Glomerular endothelial cell (primary cell): ENCODE results near the gene KRT6A. TPM values are rescaled to one million over a fixed set of nuclear protein-coding genes. Genes with fewer than 3 reads are reported as not detected.
"Not testable (repeated sequence)": the region's sequence is repeated elsewhere in the genome, so short reads cannot be mapped to it uniquely, and the experiment has no call there.

Source experiments
- DNase-seq: peaks from one replicate; pipeline ENCODE4 v3.0.0-alpha.2; 2011; ENCODE audit warnings: low read depth, low spot score; ENCODE audit errors: extremely low read depth
- total RNA-seq: library from RNA; depleted of rRNA; stranded (reverse); fragments of >200 nt; gene quantifications from 2 replicates; pipeline ENCODE4 v1.2.3, GENCODE V29; 2015

The KRT6A gene
- total RNA-seq, 1 donor from 2014 or later: not detected

- no peak for DNase-seq
These were observed 18.8 kb downstream of the KRT6A start for GRCh38 chr12:52474212-52474611.

- DNase-seq: no peak
These were observed 19.3 kb downstream of the KRT6A start, which contains the start of gene KRT6C for GRCh38 chr12:52473768-52474167. Gene KRT6C (minus strand): TSS chr12:52473805. CDS start chr12:52473737, 68 bp downstream.

- no peak for DNase-seq
These were observed 23.2 kb downstream of the KRT6A start for GRCh38 chr12:52469853-52470252.

GRCh38 chr12:52464897-52465296, 28.2 kb downstream of the KRT6A start:
- no peak for DNase-seq

- no peak for DNase-seq
These were observed 31.4 kb downstream of the KRT6A start for GRCh38 chr12:52461693-52462092.

GRCh38 chr12:52458861-52459260, 34.2 kb downstream of the KRT6A start:
- no peak for DNase-seq

- DNase-seq: no peak
These were observed 37.2 kb downstream of the KRT6A start for GRCh38 chr12:52455821-52456220.

- no peak for DNase-seq
These were observed 38.5 kb downstream of the KRT6A start for GRCh38 chr12:52454411-52455201.

- DNase-seq: no peak
These were observed 41.0 kb downstream of the KRT6A start, which contains the start of gene KRT6B for GRCh38 chr12:52452101-52452500. Gene KRT6B (minus strand): TSS chr12:52452146. CDS start chr12:52452078, 68 bp downstream.

GRCh38 chr12:52448228-52448627, 44.8 kb downstream of the KRT6A start:
- no peak for DNase-seq

GRCh38 chr12:52447196-52447595, 45.9 kb downstream of the KRT6A start:
- not testable (repeated sequence) for DNase-seq

GRCh38 chr12:52446367-52447045, 46.6 kb downstream of the KRT6A start:
- no peak for DNase-seq

GRCh38 chr12:52445876-52446275, 47.2 kb downstream of the KRT6A start:
- DNase-seq: no peak

GRCh38 chr12:52444647-52445595, 48.1 kb downstream of the KRT6A start:
- no peak for DNase-seq

GRCh38 chr12:52443966-52444365, 49.1 kb downstream of the KRT6A start:
- DNase-seq: no peak

GRCh38 chr12:52442600-52443061, 50.4 kb downstream of the KRT6A start:
- no peak for DNase-seq

- DNase-seq: no peak
These were observed 51.6 kb downstream of the KRT6A start for GRCh38 chr12:52441320-52441911.

- DNase-seq: no peak
These were observed 52.2 kb downstream of the KRT6A start for GRCh38 chr12:52440821-52441319.

GRCh38 chr12:52439845-52440244, 53.2 kb downstream of the KRT6A start:
- no peak for DNase-seq

GRCh38 chr12:52439420-52439819, 53.6 kb downstream of the KRT6A start:
- no peak for DNase-seq
